ENCODE results near the gene TENT5A.
A peak's percentile ranks its signal among the peaks of the same experiment; 100 is the strongest.
"Not testable (repeated sequence)": the region's sequence is repeated elsewhere in the genome, so short reads cannot be mapped to it uniquely, and the experiment has no call there.

The TENT5A gene

DNA sequence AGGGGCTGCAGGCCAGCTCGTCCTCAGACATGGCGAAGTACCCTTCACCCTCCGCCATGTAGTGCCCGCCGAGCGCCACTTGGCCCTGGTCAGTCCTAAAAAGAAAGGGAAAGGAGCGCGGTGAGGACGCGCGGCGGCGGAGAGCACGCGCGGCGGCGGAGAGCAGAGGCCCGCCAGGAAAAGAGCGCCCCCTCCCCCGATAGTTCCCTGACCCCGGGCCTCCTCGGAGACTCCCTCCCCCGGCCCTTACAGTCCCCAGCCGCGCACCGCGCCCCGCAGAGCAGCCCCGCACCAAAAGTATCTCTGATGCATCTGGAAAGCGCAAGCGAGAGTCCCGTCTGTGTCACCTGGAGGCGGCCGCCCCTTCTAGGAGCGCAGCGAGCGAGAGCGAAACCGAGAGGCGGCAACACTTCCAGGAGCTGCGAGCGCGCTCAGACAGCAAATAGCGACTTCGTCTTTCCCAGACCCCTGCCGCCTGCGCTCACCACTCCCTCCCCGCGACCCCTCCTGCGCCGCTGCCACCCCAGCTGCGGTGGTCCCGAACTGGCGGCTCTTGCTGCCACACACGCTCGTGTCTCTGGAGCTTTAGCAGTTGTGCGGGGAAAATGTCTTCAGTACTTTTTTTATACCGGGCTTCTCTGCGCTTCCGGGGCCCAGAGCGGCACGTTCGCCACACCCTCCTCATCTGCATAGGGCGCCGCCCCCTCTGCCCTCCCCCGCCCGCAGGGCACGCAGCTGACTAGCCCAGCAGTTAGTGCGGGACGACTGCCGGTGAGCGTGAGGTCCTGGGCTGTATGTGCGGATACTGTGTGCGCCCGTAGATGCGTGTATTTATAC is at the start of gene TENT5A:
TSS of gene TENT5A (minus strand) at position 598 of the 837 bp plus-strand sequence. CDS start at position 58, 540 bp downstream.
- DNase-seq: peak; percentile 51 to 66

DNA sequence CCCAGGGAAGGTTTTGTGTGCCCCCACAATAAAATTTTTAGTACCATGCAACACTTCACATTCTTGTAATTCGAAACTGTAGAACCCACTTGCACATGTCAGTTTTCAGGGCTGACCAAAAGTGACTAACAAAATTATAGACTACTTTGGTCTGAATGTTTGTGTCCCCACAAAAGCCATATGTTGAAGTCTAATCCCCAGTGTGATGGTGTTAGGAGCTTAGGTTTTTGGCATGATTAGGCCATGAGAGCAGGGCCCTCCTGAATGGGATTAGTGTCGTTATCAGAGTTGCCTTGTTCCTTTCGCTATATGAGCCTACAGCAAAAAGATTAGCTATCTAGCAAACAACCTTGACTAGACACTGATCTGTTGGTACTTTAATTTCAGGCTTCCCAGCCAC is 49.0 kb upstream of the TENT5A start:
- no peak for DNase-seq

DNA sequence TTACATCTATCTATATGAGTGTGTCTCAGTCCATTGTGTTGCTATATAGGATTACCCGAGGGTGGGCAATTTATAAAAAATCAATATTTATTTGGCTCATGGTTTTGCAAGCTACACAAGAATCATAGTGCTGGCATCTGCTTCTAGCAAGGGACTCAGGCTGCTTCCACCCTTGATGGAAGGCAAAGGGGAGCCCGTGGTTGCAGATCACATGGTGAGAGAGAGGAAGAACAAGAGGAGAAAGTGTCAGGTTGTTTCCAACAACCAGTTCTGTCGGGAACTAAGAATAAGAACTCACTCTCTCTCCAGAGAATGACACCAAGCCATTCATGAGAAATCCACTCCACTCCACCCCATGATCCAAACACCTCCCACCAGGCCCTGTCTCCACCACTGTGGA is 48.2 kb upstream of the TENT5A start:
- DNase-seq: no peak

DNA sequence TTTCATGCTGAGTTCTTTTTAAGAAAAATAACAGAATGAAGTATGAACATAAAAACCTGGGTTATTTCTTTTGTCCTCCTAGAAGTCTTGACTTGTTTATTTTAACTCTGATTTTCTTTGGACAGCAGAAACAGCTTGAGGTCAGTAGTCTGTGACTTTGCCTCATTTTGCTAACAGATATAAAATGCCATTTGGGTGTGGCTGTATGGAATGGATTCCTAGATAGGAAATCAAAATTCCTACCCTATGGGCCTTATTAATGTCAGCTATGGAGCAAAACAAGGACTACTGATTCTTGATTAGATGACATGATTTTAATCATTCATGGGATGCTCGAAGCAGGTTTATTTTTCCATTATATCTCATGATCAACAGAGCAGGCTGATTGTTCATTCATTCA is 46.8 kb upstream of the TENT5A start:
- DNase-seq: no peak

DNA sequence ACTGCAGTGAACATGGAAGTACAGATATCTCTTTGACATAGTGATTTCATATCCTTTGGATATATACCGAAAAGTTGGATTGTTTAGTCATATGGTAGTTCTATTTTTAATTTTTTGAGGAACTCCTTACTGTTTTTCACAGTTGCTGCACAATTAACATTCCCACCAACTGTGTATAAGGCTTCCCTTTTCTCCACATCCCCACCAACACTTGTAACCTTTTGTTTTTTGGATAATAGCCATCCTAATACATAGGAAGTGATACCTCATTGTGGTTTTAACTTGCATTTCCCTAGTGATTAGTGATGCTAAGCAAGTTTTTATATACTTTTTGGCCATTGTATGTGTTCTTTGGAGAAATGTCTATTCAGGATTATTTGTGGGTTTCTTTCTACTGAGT is 45.1 kb upstream of the TENT5A start:
- DNase-seq: no peak

DNA sequence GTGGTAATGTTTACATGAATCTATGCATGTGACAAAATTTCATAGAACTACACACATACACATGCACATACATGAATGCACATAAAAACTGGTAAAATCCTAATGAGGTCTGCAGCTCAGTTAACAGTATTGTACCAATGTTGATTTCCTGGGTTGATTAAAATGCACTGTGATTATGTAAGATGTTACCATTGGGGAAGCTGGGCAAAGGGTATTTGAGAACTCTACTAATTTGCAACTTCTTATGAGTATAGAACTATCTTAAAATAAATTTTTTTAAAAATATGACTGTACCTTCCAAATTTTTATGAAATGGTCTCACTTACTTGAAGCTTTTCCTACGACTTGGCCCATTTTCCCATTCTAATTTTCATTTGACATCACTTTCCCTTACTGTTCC is 43.4 kb upstream of the TENT5A start:
- DNase-seq: no peak

DNA sequence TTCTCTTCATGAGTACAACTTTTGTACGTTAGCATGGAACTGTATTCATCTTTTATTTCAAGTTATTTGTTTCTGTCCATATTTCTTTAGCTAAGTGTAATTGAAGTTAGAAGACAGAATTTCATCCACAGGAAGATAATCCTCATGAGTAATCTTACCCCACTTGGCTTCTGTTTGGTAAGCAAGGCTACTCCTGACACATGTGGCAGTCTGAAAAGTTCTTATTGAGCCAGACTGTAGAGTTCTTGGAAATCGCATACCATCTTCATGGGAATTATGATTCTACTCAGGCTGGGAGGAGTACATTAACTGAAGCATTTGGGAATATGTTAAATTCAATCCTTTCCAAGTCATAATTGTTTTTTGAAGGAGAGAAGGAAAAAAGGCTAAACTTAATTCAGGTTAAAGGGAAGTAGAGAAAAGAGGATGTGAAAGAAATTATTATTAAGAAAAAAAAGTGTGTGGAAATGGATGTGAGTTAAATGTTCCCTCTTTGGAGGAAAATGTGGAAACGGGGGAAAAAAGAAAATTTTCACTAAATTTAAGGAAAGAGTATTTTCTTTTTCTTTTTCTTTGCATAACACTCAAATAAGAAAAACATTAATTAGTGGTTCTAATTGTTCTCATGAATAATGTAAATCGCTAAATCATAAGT is 41.5 kb upstream of the TENT5A start:
- no peak for DNase-seq

DNA sequence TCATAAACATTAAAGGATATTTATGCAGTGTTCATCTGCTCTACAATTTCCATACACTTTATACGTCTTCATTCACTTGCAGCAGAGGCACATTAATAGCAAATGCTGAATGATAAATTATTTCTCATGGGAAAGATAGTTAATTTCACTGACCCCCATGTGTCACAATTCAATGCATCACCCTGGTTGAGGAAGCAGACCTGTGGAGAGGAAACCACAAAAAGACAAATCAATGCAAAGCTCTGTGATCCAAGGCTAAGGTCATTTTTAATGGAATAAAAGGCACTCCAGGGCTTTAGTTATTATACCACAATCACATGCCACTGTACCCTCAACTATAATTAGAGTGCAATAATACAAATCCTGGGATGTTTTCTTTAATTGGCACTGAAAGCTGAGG is 40.3 kb upstream of the TENT5A start:
- DNase-seq: no peak

DNA sequence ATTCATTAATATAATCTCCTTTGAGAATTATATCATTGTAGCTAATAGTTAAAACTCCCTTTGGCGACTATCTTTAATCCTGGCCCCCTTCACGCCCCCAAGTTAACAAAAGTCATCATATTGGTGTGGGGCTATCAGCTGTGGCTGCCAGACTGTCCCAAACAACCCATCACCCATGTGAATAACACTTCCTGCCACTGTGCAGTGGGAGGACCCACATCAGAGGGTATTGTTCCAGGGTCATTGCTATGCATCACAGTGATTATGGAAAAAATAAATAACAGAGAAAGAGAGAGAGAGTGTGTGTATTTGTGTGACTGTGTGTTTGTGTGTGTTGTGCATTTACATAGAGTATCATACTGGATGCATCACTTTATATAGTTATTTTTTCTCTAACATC is 39.3 kb upstream of the TENT5A start:
- DNase-seq: no peak

DNA sequence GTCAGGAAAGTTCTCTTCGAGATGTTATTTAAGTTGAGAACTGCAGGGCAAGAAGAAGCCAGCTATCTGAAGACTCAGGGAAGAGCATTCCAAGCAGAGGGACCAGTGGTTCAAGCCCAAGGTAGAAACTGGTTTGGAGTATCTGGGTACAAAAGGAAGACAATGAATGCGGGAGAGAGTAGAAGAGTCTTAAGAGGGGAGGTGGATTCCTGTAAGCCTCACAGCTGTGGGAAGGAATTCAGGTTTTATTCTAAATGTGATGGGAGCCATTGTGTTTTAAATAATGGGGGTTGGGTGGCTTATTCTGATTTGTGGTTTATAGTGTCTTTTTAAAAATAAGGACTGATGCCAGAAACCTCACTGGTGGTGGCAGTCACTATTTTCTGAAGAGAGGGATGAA is 37.6 kb upstream of the TENT5A start:
- DNase-seq: no peak

DNA sequence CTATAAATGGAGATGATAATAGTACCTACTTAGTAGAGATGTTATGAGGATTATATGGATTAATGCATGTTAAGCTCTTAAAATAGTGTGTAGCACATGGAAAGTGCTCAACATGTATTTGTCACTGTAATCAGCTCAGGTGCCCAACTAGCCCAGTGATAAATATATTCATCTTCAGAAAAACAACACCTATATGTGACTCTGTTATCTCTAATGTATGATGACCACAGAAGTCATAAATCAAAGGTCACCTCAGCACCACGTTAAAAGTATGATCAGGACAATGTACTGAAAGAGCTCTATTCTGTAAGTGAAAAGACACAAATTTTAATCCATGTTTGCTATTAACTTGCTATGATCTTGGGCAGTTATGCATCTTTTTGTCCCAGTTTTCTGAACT is 36.8 kb upstream of the TENT5A start:
- no peak for DNase-seq

DNA sequence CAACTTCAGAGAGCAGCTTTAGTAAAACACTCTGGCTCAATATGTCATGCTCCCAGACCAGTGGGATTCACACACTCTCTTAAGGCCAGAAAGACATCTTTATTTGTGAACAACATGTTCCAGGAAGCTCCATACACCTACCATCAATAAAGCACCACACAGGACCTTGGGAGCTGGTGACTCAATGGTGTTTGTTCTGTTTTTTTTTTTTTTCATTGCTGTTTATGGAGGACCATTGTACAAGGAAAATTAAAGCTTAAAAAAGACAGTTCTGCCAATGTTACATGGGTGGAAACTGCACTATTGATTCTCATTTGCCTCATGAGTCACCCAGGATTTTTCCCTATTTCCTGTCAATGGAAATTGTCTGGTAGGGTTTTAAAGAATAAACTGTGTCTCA is 36.3 kb upstream of the TENT5A start:
- DNase-seq: no peak

DNA sequence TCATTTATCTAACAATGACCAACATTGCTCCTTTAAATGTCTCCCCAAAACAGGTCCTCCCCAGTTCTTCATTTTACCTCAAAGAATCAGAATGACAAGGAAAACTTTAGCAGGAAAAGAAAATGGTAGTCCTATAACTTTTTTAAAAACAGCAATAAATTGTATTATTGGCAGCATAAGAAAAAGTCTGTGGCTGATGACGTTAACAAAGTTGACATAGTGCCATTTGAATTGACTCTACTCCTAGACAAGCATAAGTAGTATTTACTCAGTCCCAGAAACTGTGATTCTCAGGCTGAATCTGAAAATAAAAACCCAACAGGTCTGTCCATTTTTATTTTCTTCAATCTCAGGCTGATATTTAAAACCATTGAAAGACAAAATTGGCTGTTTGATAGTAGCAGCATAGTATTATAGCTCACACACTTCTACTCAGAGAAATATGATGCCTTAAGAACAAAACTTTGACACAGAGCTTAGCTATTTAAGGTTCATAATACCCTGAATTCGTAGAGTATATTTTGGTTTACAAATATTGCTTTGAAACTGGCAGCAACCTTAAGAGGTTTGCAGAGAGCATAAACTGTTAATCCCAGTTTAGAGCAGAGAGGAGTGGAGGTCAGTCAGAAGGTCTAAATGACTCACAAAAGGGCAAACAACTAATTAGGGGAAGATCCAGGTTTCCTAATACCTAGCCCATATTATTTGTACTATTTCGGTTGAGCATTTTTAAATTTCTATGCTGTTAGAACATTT is 35.0 kb upstream of the TENT5A start:
- DNase-seq: no peak

DNA sequence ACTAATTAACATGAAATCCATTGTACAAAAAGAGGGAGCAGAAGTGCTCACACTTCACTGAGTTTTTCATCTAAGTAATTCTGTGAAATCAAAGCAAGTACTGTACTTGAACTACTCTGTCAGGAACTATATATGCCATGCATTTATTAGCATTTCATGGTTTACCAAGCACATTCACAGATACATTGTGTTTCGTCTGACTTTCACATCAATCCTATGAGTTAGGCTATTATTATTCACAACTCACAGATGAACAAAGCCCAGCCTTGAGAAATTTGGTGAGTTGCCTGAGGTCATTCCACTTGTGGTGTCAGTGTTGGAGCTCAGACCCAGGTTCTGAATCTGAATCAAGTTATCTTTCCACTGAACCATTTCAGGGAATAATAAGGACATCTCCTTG is 33.7 kb upstream of the TENT5A start:
- no peak for DNase-seq

DNA sequence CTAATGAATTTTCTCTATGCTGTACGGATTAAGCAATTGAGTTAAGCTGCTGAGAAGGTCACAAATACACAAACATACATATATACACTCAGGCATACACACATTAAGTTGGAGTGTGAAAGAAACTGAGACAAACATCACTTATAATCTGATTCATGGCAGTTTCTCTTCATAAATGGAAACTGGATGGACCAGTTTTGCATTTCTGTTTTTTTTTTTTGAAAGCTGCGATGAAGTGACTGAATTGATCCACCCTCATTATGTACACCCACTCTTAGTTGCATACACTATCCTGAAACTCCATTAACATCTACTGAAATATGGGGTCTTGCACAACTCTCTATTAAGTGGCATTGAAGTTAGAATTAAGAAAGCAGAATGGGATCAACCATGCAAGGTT is 32.9 kb upstream of the TENT5A start:
- DNase-seq: no peak

DNA sequence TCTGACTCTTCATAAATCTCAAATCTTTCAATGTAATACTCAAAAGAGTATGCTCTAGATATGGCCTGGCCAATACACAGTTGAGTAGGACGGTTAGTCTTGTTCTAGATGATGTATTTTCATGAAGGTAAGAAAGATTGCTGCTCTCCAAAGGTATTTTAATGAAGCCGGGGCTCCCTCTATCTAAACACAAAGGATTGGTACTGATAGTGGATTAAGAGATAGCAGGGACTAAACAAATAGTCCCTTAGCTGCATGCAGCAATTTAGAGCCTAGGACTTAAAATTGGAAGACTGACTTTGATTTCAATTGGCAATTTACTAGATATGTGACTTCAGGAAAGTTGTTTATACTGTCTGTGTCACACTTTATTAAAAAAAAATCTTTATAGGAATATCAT is 31.4 kb upstream of the TENT5A start:
- DNase-seq: no peak

DNA sequence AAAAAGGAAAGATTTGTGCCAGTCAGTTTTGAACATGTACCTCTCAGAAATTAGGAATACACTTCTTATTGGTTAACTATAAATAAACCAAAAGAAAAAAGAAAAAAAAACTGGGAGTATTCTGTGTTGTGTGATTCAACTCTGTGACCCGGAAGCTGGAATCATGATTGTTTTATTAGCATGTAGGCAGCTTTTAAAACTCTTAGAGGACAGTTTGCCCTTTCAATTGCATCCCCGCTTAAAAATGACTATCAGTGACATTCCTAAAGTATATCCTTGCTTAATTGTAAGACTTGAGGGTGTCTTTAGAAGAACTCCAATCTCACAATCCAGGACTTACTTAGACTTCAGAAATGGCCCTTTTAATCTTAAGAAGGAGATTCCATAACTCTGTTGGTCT is 29.1 kb upstream of the TENT5A start:
- DNase-seq: no peak

DNA sequence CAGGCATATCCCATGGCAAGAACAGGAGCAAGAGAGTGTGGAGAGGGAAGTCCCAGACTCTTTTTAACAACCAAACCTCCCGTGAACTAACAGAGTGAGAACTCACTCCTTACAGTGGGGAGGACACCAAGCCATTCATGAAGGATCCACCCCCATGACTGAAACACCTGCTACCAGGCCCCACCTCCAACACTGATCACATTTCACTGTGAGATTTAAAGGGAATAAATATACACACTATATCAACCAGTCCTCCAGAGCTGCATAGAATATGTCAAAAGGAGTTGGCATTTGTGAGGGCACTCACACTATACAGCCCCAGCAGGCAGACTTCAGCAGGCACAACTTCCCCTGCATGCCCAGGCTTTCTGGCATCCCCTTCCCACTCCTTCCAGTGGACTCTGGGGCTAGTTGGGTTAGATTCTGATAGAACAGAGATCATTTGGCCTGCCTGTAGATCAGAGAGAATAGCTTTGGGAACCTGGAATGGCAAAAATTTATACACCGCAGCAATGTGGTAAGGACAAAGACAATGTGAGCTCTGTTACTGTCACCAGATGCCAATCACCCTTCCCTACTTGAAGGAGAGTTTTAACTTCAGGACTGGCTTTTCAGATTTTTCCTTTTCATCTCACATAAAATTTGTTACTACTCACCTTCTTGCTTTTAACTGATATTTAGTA is 25.2 kb upstream of the TENT5A start:
- DNase-seq: no peak

DNA sequence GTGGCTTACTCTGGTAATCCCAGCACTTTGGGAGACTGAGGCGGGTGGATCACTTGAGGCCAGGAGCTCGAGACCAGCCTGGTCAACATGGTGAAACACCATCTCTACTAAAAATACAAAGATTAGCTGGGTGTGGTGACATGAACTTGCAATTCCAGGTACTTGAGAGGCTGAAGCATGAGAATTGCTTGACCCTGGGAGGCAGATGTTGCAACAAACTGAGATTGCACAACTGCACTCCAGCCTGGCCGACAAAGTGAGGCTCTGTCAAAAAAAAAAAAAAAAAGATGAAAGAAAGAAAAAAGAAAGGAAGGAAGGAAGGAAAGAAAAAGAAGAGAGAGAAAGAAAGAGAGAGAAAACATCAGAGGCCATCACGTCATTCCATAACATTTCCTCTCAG is 23.7 kb upstream of the TENT5A start:
- not testable (repeated sequence) for DNase-seq

DNA sequence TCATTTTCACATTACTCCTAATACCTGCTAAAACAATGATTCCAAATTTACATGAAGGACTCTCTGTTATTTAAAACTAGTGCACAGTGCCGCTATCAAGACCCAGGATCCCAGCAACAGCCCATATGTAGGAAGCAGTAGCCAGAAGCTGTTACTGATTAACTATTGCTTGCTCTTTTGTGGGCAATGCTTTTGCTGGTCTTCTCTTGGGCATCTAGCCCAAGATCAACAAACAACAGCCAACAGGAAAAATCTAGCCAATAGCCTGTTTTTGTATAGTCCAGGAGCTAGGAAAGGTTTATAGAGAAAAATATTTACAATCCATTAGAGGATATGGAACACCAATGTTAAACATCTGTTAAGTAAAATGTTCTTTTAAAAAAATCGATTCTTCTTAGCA is 22.1 kb upstream of the TENT5A start:
- DNase-seq: no peak

DNA sequence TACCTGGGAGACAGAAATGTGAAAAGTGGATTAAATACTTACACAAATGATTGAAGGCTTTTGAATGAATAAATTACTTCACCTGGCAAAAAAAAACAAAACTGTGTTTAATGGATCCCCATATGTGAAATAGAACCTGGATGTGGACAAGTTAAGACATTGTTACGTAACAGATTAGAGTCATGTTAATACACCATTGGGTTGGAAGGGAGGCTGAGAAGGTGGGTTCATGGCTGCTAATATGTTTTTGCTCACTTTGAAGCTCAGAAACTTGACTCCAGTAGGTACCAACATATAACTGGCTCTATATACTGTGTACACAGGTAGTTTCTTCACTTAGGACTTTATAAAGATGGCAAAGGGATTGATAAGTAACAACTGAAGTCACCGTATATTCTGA is 21.4 kb upstream of the TENT5A start:
- no peak for DNase-seq

DNA sequence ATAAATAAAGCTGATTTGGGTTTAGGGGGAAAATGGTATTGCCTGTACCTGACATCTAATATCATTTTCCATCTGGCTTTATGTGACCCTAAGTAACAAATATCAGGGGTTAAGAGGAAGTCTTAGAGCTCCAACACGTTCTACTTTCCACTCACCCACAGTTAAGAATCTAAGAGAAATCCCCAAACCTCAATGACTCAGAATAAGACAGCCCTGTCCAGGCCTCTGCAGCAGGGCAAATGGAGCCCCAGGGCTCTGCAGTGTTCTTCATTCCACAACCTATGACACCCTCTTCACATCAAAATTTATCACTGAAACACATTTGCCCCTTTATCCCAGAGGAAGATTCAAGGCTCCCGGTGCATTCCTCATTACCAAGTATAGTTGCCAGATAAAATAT is 20.3 kb upstream of the TENT5A start:
- no peak for DNase-seq

DNA sequence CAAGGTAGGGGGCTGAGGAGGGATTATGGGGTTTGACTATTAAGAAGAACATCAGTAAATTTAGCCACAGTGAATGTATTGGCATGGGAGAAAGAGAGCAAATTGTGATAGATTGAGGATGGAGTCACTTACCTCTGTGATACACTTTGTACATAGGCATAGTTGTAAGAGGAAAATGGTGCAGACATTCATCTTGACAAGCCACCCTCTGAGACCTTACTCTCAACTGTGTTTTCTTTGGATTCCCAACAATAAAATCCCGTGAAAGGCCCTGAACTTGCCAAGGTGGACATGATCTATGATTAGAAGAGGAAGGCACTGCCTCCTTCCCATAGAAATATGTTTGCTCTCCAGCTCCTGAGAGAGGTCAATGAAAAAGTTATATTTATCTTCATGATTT is 18.6 kb upstream of the TENT5A start:
- no peak for DNase-seq
